GM12864 (cell line): ENCODE measurements around the gene FABP2.

Experiments used
- DNase-seq: peaks from one replicate; pipeline ENCODE4 v3.0.0-alpha.2; 2011; ENCODE audit warnings: low read depth
- H3K4me3 ChIP-seq: 2 replicates; pipeline ENCODE4 v1.5.1; 2011; ENCODE audit warnings: mild to moderate bottlenecking, low read depth, low read length, control low read depth
- TF ChIP-seq, protein P1 (sequence below): IDR thresholded peaks from 2 replicates; pipeline ENCODE4 v1.5.1; 2011; ENCODE audit warnings: low read depth, mild to moderate bottlenecking, moderate library complexity, low read length, control low read depth, inconsistent platforms; ENCODE audit errors: missing control alignments

Gene FABP2

DNA sequence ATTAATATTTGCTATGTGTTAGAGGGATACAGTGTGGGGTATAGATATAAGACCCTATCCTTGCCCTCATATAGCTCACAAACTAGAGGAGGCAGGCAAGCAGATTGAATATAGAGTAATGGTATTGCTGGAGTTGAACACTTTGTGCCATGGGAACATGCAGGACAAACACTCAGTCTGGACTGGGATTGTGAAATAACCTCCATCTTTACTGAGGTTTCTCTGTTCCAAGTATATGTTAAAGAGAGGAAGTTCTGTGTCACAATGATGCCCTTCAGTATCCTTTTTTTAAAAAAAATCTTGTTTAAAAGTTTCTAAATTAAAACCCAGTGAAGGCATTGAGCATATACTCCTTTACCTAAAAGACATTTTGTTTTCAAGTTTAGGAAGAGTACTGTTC is 8.7 kb downstream of the FABP2 start:
- no peak for DNase-seq
- H3K4me3 ChIP-seq: no peak overlapping the region
- TF ChIP-seq, protein P1, sequence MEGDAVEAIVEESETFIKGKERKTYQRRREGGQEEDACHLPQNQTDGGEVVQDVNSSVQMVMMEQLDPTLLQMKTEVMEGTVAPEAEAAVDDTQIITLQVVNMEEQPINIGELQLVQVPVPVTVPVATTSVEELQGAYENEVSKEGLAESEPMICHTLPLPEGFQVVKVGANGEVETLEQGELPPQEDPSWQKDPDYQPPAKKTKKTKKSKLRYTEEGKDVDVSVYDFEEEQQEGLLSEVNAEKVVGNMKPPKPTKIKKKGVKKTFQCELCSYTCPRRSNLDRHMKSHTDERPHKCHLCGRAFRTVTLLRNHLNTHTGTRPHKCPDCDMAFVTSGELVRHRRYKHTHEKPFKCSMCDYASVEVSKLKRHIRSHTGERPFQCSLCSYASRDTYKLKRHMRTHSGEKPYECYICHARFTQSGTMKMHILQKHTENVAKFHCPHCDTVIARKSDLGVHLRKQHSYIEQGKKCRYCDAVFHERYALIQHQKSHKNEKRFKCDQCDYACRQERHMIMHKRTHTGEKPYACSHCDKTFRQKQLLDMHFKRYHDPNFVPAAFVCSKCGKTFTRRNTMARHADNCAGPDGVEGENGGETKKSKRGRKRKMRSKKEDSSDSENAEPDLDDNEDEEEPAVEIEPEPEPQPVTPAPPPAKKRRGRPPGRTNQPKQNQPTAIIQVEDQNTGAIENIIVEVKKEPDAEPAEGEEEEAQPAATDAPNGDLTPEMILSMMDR: no peak

DNA sequence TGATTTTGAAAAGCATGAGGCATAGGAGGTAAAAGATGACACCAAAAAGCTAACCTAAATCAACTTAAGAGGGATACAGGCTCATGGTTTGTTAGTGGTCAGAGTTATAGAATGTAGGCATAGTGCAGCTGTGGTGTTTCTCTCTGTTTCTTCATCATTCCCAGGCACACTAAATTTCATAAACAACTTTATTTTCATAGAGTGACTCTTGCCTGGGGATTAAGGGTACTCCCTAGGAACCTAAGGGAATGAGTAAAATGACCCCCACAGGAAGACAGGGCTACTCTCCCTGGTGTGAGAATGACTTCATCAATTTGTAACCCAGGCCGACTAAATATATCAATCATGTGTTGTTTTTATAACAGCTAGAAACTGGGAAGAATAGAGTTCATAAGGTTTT is 11.1 kb downstream of the FABP2 start:
- TF ChIP-seq, protein P1: no peak
- DNase-seq: no peak
- no peak overlapping the region for H3K4me3 ChIP-seq

DNA sequence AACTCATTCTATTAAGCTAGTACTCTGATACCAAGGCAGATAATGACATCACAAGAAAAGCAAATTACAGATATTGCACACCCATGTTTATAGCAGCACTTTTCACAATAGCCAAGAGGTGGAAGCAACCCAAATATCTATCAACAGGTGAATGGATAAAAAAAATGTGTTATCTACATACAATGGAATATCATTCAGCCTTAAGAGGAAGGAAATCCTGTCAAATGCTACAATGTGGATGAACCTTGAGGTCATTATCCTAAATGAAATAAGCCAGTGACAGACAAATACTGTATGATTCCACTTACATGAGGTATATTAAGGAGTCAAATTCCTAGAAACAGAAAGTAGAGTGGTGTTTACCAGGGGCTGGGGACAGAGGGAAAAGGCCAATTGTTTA is 14.3 kb downstream of the FABP2 start:
- DNase-seq: no peak
- H3K4me3 ChIP-seq: no peak overlapping the region
- TF ChIP-seq, protein P1: no peak

DNA sequence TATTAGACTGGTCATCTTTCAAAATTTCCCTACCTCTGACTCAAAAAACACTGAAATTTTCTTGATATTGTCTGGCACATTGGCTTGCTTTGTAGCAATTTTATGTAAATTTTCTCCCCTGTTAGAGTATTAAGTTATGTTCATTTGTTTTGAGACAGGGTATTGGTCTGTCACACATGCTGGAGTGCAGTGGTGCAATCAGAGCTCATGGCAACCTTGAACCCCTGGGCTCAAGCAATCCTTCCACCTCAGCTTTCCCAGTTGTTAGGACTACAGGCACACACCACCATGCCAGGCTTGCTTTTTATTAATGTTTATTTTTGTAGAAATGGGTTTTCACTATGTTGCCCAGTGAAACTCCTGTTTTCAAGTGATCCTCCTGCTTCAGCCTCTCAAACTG is 17.5 kb downstream of the FABP2 start:
- TF ChIP-seq, protein P1: no peak
- DNase-seq: no peak
- H3K4me3 ChIP-seq: no peak overlapping the region

DNA sequence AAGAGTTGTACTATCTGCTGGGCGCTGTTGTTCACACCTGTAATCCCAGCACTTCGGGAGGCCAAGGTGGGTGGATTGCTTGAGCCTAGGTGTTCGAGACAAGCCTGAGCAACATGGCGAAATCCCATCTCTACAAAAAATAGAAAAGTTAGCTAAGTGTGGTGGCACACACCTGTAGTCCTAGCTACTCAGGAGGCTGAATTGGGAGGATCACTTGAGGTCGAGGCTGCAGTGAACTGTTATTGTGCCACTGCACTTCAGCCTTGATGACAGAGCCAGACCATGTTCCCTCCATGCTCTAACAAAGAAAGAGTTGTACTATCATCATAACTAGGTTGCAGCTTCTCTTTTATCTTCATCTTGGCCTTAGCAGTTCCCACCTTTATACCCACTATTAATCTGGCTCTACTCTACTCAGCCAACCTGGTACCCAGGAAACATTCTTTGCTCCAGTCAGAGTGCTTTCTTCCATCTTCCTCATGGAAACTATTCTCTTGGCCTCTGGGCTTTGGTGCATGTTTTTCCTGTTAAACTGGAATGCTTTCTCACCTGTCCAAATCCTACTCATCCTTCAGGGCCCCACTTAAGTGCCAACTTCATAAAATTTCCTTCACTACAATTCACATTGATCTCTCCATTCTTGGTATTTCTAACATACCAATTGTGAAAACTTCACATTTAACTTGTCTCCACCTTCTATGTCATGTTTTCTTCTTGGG is 18.2 kb downstream of the FABP2 start:
- no peak for DNase-seq
- no peak overlapping the region for H3K4me3 ChIP-seq
- TF ChIP-seq, protein P1: no peak

DNA sequence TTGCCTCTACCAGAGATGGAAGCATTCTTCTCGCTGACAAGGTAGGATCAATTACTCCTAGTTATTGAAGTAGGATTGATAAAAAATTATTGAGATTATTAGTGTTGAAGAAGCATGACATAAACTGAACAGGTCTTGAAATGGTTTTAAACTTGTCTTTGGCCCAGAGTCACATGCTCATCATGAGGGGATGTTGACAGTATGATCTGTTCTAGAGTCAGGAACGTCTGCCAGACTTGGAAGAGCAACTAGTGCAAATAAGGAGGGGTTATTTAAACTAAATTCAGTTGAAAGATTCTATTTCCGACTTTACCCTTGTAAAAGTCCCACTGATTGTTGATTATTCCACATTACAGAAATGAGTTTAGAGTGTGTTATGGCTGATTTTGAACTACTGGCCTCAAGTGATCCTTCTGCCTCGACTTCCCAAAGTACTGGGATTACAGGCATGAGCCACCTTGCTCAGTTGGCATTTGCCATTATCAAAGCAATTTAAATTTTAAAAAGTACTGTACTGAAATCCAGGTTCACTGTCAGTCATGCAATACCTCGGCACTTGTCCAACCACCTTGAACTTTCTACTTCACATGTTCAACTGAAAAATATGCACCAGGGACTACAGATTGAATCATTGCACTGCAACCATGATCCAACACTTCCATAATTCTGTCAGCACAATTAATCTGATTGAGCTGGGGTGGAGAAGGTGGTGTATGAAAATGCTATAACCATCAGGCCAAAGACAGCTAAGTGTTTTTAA is 19.7 kb downstream of the FABP2 start:
- H3K4me3 ChIP-seq: no peak overlapping the region
- DNase-seq: no peak
- TF ChIP-seq, protein P1: no peak
